Fibroblast of lung (primary cell): ENCODE measurements around the gene SREBF1.

Experiments
- CTCF ChIP-seq, 2 donors: IDR thresholded peaks in 1 of 2; conservative IDR thresholded peaks in 1 of 2; 1 replicate in 1 of 2; 2 replicates in 1 of 2; pipeline ENCODE4 v1.5.1; 2011 to 2012; ENCODE audit warnings: low read length in 2 of 2, control low read depth in 1 of 2, inconsistent platforms in 1 of 2, low read depth in 1 of 2, mild to moderate bottlenecking in 1 of 2
- EZH2 ChIP-seq: IDR thresholded peaks from 2 replicates; pipeline ENCODE4 v1.5.1; 2012; ENCODE audit warnings: low read length, control low read depth, mild to moderate bottlenecking; ENCODE audit errors: missing control alignments

GRCh38 chr17:17766744-17767120 lies 70.1 kb downstream of the SREBF1 start:
- TF ChIP-seq CTCF (conservative IDR thresholded peaks at IDR 0.05 in 1 of 2, IDR thresholded peaks at IDR 0.05 in 1 of 2; ENCODE audit: low read depth in 1 of 2, low read length in 2 of 2) (no peak), EZH2 (no peak)
